ENCODE results near the gene RTP1. TPM values are rescaled to one million over a fixed set of nuclear protein-coding genes. Genes with fewer than 3 reads are reported as not detected.

The RTP1 gene
- not detected in 2 replicates for polyA plus RNA-seq (2011; rRNA removed)
- not detected in 2 replicates for polyA minus RNA-seq (2011; rRNA and poly(A)+ RNA removed)

- TF ChIP-seq CTCF (IDR thresholded peaks at IDR 0.05; ENCODE audit: insufficient read depth, low read depth, low read length) = no peak
- DNase-seq (ENCODE audit: low read depth) = no peak
- ChIA-PET POLR2A (no interaction called here), CTCF (interaction anchor here (1.4 to 1.7 kb wide), 3 partner anchors 10 to 23 kb away, joined by 4 read pairs; no protein-coding TSS in a partner anchor)
- no peaks in the 10 kb centered on the region for H3K27me3 ChIP-seq (ENCODE audit: control insufficient read depth, insufficient read depth, low read length)
- H3K36me3 ChIP-seq (ENCODE audit: control insufficient read depth, insufficient read depth, low read length) = no peaks in the 10 kb centered on the region
- H3K4me3 ChIP-seq (ENCODE audit: low read depth, low read length) = no peak within 1 kb of the TSS
Measured at GRCh38 chr3:187197335-187197649, at the start of gene RTP1. Gene RTP1 (plus strand): TSS chr3:187197486. CDS start chr3:187197516, 30 bp downstream.

- H3K27me3 ChIP-seq (ENCODE audit: control insufficient read depth, insufficient read depth, low read length) = 0 out of 2 replicates have a peak, but pooled peaks cover 2% of the 10 kb centered on the region
- ChIA-PET POLR2A (no interaction called here), CTCF (interaction anchor here (0.9 to 4.2 kb wide), 9 partner anchors 10 to 529 kb away, joined by 3 to 41 read pairs (median 3); partner anchors contain the start of gene RPL39L)
- no peak overlapping the region for H3K4me3 ChIP-seq (ENCODE audit: low read depth, low read length)
- no peak for DNase-seq (ENCODE audit: low read depth)
- H3K36me3 ChIP-seq (ENCODE audit: control insufficient read depth, insufficient read depth, low read length) = no peaks in the 10 kb centered on the region
- no peak for TF ChIP-seq CTCF (IDR thresholded peaks at IDR 0.05; ENCODE audit: insufficient read depth, low read depth, low read length)
Measured at GRCh38 chr3:187150186-187150585, 47.1 kb upstream of the RTP1 start.

- POLR2A ChIA-PET = no interaction called here
- TF ChIP-seq CTCF (IDR thresholded peaks at IDR 0.05; ENCODE audit: insufficient read depth, low read depth, low read length) = 0 out of 2 replicates have a peak, but pooled peaks have one; percentile 2
- Histone ChIP-seq H3K36me3 (ENCODE audit: control insufficient read depth, insufficient read depth, low read length) (no peaks in the 10 kb centered on the region), H3K27me3 (ENCODE audit: control insufficient read depth, insufficient read depth, low read length) (0 out of 2 replicates have a peak, but pooled peaks cover 2% of the 10 kb centered on the region), H3K4me3 (ENCODE audit: low read depth, low read length) (no peak overlapping the region)
- no peak for DNase-seq (ENCODE audit: low read depth)
- CTCF ChIA-PET = interaction anchor here (0.9 to 4.2 kb wide), 10 partner anchors 10 to 529 kb away, joined by 3 to 41 read pairs (median 3); partner anchors contain the start of gene RPL39L
Measured at GRCh38 chr3:187150599-187150998, 46.7 kb upstream of the RTP1 start.

GRCh38 chr3:187161556-187161955, 35.7 kb upstream of the RTP1 start:
- 0 out of 2 replicates have a peak, but pooled peaks have one; percentile 11 for TF ChIP-seq CTCF (IDR thresholded peaks at IDR 0.05; ENCODE audit: insufficient read depth, low read depth, low read length)
- POLR2A ChIA-PET = no interaction called here
- H3K36me3 ChIP-seq (ENCODE audit: control insufficient read depth, insufficient read depth, low read length) = no peaks in the 10 kb centered on the region
- no peak overlapping the region for H3K4me3 ChIP-seq (ENCODE audit: low read depth, low read length)
- peaks cover 12% of the 10 kb centered on the region for H3K27me3 ChIP-seq (ENCODE audit: control insufficient read depth, insufficient read depth, low read length)
- no peak for DNase-seq (ENCODE audit: low read depth)
- CTCF ChIA-PET = interaction anchor here (1.9 to 2.3 kb wide), 2 partner anchors 11 to 312 kb away, joined by 6 to 10 read pairs; no protein-coding TSS in a partner anchor

GRCh38 chr3:187162265-187162953, 34.9 kb upstream of the RTP1 start:
- ChIA-PET POLR2A (no interaction called here), CTCF (interaction anchor here (1.2 to 3.4 kb wide), 6 partner anchors 12 to 313 kb away, joined by 3 to 24 read pairs (median 6); partner anchors contain the start of gene RPL39L)
- TF ChIP-seq CTCF (IDR thresholded peaks at IDR 0.05; ENCODE audit: insufficient read depth, low read depth, low read length) = no peak
- Histone ChIP-seq H3K4me3 (ENCODE audit: low read depth, low read length) (no peak overlapping the region), H3K36me3 (ENCODE audit: control insufficient read depth, insufficient read depth, low read length) (no peaks in the 10 kb centered on the region), H3K27me3 (ENCODE audit: control insufficient read depth, insufficient read depth, low read length) (peaks cover 12% of the 10 kb centered on the region)
- no peak for DNase-seq (ENCODE audit: low read depth)
